GM19193 (cell line): ENCODE results near the gene NKIRAS2.

Source experiments
- POLR2A ChIP-seq: IDR thresholded peaks from 4 replicates; pipeline ENCODE4 v1.6.1; 2011; ENCODE audit not compliant: insufficient read depth, insufficient read length; ENCODE audit errors: extremely low read depth

The NKIRAS2 gene

GRCh38 chr17:41985919-41986318 lies 34.0 kb upstream of the NKIRAS2 start:
- no peak for TF ChIP-seq POLR2A

GRCh38 chr17:41986634-41987033 lies 33.3 kb upstream of the NKIRAS2 start:
- TF ChIP-seq POLR2A: no peak

- TF ChIP-seq POLR2A: no peak
Measured at GRCh38 chr17:41987642-41988041, 32.2 kb upstream of the NKIRAS2 start.

DNA sequence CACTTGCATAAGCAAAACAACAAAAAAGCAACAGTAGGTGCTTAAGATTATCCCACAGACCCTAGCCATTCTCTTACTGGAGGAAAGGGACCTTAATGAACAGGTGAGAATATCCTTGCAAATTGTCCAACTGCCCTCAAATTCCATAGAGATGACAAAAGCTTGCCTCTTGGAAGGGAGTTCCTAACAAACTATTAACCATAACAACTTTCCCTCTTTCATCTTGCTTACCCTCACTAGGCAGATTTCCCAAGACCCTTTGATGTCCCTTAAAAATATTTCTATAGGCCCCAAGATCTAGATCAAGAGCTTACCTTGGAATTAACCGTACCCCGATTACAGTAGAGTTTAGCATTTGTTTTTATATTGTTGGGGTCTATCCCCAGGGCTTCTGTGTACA lies 31.5 kb upstream of the NKIRAS2 start:
- TF ChIP-seq POLR2A: no peak

GRCh38 chr17:41989702-41990419 lies 30.0 kb upstream of the NKIRAS2 start:
- TF ChIP-seq POLR2A: no peak

DNA sequence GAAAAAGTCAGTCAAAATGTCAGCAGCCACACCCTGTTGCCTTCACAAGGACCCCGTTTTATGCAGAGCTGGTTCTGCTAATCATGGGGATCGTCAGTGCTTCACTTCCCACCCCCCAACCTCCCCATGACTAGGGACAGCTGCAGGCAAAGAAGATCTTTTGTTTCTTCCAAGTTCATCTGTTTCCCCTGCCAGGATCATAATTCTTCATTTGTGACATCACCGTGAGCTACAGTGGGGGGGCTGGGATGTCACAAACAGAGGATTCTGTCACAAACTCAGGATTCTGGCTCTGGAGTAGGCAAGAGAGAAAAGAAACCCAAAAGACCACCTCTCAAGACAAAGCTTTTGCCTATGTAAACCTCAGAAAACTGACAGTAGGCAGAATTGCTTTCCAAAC lies 27.3 kb upstream of the NKIRAS2 start:
- no peak for TF ChIP-seq POLR2A

- no peak for TF ChIP-seq POLR2A
Measured at GRCh38 chr17:41996855-41997164, 23.1 kb upstream of the NKIRAS2 start.

- TF ChIP-seq POLR2A: no peak
Measured at GRCh38 chr17:41998497-41998896, 21.4 kb upstream of the NKIRAS2 start.

DNA sequence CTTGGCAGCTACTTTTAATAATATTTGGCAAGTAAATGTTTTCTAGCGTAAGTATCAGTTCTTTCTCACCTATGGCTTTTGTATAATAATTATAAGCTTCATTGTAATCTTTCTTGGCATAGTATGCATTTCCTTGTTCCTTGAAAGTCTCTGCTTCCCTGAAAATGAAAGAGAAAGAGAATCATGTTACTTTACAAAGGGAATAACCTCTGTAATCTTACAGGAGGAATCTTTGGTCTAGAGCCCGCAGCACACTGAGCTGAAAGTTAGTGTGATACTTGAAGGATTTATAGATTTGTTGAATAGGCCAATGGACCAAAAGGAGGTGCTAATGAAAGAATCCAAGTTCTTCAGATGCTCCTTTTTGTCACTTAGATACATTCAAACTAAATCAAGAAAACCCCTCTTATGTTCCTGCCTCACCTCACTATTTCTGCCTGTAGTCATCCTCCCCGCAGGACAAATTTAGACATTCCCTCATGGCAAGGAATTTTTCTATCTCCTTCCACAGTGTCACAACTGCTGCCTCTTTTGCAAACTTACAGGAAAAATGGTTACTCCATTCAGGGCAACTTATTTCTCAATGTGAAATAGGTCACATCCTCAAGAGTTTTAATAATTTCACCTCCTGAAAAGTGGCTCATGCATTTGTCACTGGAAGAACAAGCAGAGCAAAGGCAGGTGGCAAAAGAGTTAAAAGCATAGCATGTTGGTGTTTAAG lies 19.3 kb upstream of the NKIRAS2 start:
- TF ChIP-seq POLR2A: no peak

DNA sequence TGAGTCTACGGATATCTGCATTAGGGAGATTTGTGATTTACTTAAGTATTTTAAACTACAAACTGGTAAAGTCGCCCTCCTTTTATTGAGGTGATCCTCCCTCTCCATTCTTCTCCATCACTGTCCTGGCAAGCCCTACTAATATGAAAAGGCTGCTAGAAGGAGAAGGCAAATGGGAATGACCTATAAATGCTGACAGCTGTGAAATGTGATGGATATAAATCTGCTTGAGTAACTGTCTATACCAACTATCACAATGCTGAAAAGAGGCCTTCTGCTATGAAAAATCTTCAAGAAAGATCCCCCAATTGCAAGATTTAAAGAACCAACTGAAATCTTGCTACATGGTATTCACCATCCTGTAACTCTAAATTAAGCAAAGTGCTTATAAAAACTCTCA lies 18.2 kb upstream of the NKIRAS2 start:
- TF ChIP-seq POLR2A: no peak

DNA sequence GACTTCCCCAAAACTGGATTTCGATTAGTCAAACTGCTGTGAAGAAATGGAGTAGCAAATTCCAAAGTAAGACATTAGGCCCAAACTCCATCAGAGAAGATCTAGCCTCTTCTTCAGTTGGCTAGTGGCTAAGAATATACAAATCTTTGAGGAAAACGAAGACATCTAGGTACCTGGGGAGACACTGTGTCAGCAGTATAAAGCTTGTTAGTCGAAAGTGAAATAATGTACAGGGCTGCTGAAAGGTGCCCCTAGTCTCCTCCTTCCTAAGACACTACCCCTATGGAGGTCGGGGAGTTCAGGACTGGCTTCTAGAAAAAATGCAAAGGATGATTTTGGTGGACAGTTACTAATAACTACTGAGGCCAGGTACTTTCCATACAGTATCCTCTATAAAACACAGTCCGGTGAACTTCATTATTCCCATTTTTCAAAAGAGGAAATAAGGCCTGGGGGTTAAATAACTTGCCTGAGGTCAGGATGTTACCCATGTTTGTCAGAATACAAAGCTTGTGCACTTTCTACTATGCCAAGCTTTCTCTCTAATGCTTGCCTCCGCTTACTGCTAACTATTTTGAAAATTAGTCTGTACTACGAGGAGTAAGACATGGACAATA lies 17.6 kb upstream of the NKIRAS2 start:
- no peak for TF ChIP-seq POLR2A

GRCh38 chr17:42002792-42003301 lies 17.0 kb upstream of the NKIRAS2 start:
- TF ChIP-seq POLR2A: no peak

GRCh38 chr17:42005166-42005565 lies 14.7 kb upstream of the NKIRAS2 start:
- no peak for TF ChIP-seq POLR2A

DNA sequence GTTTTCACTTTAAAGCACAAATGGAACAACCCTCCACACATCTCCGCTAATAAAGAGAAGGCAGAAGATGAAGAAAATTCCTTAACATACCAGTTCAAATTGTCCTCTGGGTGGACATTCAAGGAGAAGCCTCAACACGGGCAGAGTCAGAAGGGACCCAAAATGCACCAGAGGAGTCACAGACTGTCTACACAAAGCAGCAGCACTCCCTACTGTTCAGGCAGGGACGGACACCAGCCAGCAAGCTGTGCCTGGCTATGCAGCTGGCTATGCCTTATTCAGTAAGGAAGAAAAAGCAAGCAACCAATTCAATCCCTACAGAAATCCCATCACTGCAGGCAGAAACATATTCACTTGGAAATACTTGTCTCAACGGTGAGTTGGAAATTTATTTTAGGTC lies 10.7 kb upstream of the NKIRAS2 start:
- no peak for TF ChIP-seq POLR2A

DNA sequence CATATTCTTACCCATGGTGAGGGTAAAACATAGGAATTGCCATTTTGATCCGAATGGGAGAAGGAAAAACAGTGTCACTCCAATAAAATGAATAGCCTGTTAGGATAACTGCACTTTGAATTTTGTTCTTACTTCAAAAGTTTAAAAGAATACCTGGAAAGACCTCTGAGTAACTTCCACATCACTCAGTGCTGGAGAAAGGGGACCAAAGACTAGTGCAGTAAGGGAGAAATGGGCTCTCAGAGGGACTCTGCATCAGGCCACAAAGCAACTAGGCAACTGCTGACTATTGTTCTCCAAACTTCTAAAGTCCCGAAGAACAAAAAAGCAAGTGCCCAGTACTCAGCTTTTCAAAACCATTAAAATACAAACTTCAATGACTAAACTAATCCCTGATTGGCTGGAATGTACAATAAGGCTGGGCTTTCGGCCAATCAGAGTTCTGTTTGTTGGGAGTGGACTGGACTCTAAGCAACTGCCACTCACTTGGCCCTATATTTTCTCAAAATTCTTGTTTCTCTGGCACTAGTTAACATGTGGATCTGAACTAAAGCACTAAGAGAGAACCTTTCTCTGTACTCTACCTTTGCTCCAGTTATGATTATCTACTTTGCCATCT lies 8.9 kb upstream of the NKIRAS2 start:
- TF ChIP-seq POLR2A: no peak

GRCh38 chr17:42016411-42016831 lies 3.5 kb upstream of the NKIRAS2 start:
- no peak for TF ChIP-seq POLR2A
